Ascending aorta (tissue), 2 donors: ENCODE results near the gene FIGNL1. TPM values are rescaled to one million over a fixed set of nuclear protein-coding genes. Genes with fewer than 3 reads are reported as not detected.

Source experiments
- DNase-seq, 2 donors: peaks; one replicate each; pipeline ENCODE4 v3.0.0-alpha.2; 2019; ENCODE audit warnings: low spot score in 2 of 2
- H3K27ac ChIP-seq, 2 donors: fragments of 200-600 bp; sonication (generic); one replicate each; pipeline ENCODE4 v1.5.1; 2016 to 2017; ENCODE audit warnings: mild to moderate bottlenecking in 1 of 2
- H3K27me3 ChIP-seq: fragments of 200-600 bp; sonication (generic); one replicate; pipeline ENCODE4 v1.5.1; 2017
- H3K36me3 ChIP-seq, 2 donors: fragments of 200-600 bp; sonication (generic); one replicate each; pipeline ENCODE4 v1.5.1; 2016
- H3K4me1 ChIP-seq, 2 donors: fragments of 200-600 bp; sonication (generic); one replicate each; pipeline ENCODE4 v1.5.1; 2016 to 2017; ENCODE audit warnings: mild to moderate bottlenecking in 1 of 2
- H3K4me3 ChIP-seq, 2 donors: fragments of 200-600 bp; sonication (generic); one replicate each; pipeline ENCODE4 v1.5.1; 2016 to 2017; ENCODE audit warnings: mild to moderate bottlenecking in 1 of 2
- H3K9me3 ChIP-seq, 2 donors: fragments of 200-600 bp; sonication (generic); one replicate each; pipeline ENCODE4 v1.5.1; 2016
- CTCF ChIP-seq, 3 experiments: fragments of 200-600 bp in 2 of 3; fragments of 450-650 bp in 1 of 3; sonication (generic) in 2 of 3; IDR thresholded peaks; one replicate each; pipeline ENCODE4 v1.5.1; 2016 to 2019; ENCODE audit warnings: antibody characterized with exemption in 3 of 3, mild to moderate bottlenecking in 1 of 3, moderate library complexity in 1 of 3
- intact Hi-C: fragments of 100-400 bp; cut with DNase I; formaldehyde crosslinking; loops from one replicate; pipeline ENCODE4 v1.15.1; 2023
- total RNA-seq: library from RNA; depleted of rRNA; stranded (reverse); fragments of >200 nt; gene quantifications from one replicate; pipeline ENCODE4 v1.1.0, GENCODE V29; 2016

FIGNL1 gene
- total RNA-seq, 1 donor from 2014 or later = 0.32 TPM

- H3K27me3 ChIP-seq = no peaks in the 10 kb centered on the region
- no peaks in the 10 kb centered on the region for H3K36me3 ChIP-seq
- DNase-seq = no peak
- H3K9me3 ChIP-seq = no peaks in the 10 kb centered on the region
- no peak overlapping the region for H3K27ac ChIP-seq
- H3K4me1 ChIP-seq = no peaks in the 10 kb centered on the region
- TF ChIP-seq CTCF (IDR thresholded peaks at IDR 0.05) = no peak
- intact Hi-C loops = no loop called here
- H3K4me3 ChIP-seq = no peak overlapping the region
Measured at GRCh38 chr7:50426280-50427045, 23.7 kb downstream of the FIGNL1 start.

- no peaks in the 10 kb centered on the region for H3K36me3 ChIP-seq
- no peak for DNase-seq
- H3K4me3 ChIP-seq = no peak overlapping the region
- no peak for TF ChIP-seq CTCF (IDR thresholded peaks at IDR 0.05)
- no peak overlapping the region for H3K27ac ChIP-seq
- H3K27me3 ChIP-seq = no peaks in the 10 kb centered on the region
- no peaks in the 10 kb centered on the region for H3K9me3 ChIP-seq
- H3K4me1 ChIP-seq = no peaks in the 10 kb centered on the region
- intact Hi-C loops = no loop called here
Measured at GRCh38 chr7:50425318-50425717, 24.8 kb downstream of the FIGNL1 start.

DNA sequence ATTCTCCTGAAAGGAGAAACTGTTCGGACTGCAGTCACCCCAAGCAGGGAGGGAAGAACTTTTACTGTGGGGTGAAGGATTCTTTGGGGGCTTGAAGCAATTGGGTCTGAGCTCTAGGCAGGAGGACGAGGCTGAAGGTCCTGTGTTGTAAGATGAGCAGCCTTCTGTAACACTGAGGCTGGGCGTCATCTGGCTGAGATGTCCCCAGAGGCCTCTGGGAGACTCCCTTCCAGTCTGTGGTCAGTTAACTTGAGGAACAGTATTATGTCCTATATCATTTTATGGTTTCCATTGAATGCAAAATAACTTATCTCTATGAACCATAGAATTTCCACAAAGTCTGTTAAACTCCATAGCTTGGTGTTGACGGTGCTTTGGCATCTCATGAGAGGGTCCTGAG, 26.3 kb downstream of the FIGNL1 start:
- intact Hi-C loops = no loop called here
- Histone ChIP-seq H3K36me3 (no peaks in the 10 kb centered on the region), H3K27ac (no peak overlapping the region), H3K4me3 (no peak overlapping the region), H3K9me3 (no peaks in the 10 kb centered on the region), H3K27me3 (no peaks in the 10 kb centered on the region), H3K4me1 (no peaks in the 10 kb centered on the region)
- TF ChIP-seq CTCF (IDR thresholded peaks at IDR 0.05) = no peak
- DNase-seq = no peak

DNA sequence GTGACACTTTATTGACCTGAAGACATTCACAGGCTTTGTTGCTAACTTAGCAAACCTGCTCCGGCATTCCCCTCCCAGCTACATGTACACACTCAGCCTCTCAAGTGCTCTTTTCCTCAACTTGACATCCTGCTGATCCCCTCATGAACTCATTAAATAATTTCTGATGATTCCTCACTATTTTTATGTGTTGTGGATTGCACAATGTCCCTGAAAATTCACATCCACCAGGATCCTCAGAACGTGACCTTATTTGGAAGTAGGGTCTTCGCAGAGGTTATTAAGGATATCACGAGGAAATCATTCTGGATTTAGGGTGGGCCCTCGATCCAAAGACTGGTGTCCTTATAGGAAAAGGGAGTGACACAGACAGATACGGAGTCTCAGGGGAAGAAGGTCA, 27.3 kb downstream of the FIGNL1 start:
- TF ChIP-seq CTCF (IDR thresholded peaks at IDR 0.05) = no peak
- intact Hi-C loops = no loop called here

GRCh38 chr7:50421043-50421442, 29.1 kb downstream of the FIGNL1 start:
- intact Hi-C loops = no loop called here
- H3K36me3 ChIP-seq = no peaks in the 10 kb centered on the region
- no peak overlapping the region for H3K4me3 ChIP-seq
- no peaks in the 10 kb centered on the region for H3K4me1 ChIP-seq
- no peaks in the 10 kb centered on the region for H3K9me3 ChIP-seq
- no peak overlapping the region for H3K27ac ChIP-seq
- no peak for DNase-seq
- no peak for TF ChIP-seq CTCF (IDR thresholded peaks at IDR 0.05)
- H3K27me3 ChIP-seq = no peaks in the 10 kb centered on the region

More for the DNA sequence above, 27.3 kb downstream of the FIGNL1 start:
- Histone ChIP-seq H3K9me3 (no peaks in the 10 kb centered on the region), H3K4me3 (no peak overlapping the region), H3K4me1 (no peaks in the 10 kb centered on the region), H3K36me3 (no peaks in the 10 kb centered on the region), H3K27me3 (no peaks in the 10 kb centered on the region), H3K27ac (no peak overlapping the region)
- no peak for DNase-seq
